ENCODE data around the gene KRTAP19-8.

Gene KRTAP19-8, protein sequence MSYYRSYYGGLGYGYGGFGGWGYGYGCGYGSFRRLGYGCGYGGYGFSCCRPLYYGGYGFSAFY

DNA sequence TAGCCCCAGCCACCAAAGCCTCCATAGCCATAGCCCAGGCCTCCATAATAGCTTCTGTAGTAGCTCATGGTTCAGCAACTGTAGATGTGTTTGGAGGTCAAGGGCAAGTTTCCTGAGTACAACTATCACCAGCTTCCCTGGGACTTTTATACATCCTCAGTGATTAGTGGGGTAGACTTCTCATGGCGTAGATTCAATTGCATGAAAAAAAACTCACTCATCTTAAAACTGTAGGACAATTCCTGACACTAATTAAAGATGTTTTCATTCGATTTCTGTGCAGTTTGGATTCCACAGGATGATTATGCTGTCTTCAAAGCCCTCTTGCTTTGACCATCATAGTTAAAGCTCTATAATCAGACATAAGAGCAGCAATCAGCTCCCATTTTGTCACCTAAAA, at the start of gene KRTAP19-8:
KRTAP19-8 (minus strand) TSS at position 101 of the 400 bp plus-strand sequence; CDS start at position 68, 33 bp downstream.
- TF ChIP-seq, protein P1, sequence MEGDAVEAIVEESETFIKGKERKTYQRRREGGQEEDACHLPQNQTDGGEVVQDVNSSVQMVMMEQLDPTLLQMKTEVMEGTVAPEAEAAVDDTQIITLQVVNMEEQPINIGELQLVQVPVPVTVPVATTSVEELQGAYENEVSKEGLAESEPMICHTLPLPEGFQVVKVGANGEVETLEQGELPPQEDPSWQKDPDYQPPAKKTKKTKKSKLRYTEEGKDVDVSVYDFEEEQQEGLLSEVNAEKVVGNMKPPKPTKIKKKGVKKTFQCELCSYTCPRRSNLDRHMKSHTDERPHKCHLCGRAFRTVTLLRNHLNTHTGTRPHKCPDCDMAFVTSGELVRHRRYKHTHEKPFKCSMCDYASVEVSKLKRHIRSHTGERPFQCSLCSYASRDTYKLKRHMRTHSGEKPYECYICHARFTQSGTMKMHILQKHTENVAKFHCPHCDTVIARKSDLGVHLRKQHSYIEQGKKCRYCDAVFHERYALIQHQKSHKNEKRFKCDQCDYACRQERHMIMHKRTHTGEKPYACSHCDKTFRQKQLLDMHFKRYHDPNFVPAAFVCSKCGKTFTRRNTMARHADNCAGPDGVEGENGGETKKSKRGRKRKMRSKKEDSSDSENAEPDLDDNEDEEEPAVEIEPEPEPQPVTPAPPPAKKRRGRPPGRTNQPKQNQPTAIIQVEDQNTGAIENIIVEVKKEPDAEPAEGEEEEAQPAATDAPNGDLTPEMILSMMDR (IDR thresholded peaks at IDR 0.05; ENCODE audit: unreplicated experiment in 3 of 3): no peak
- H3K4me3 Mint-ChIP-seq: no peak within 1 kb of the TSS
- H3K27ac Mint-ChIP-seq: no peak within 1 kb of the TSS
- H3K27me3 Mint-ChIP-seq (ENCODE audit: low read depth): peaks cover 4% of the 10 kb centered on the region
- H3K36me3 Mint-ChIP-seq (ENCODE audit: low read depth): no peaks in the 10 kb centered on the region
- peaks cover 7% of the 10 kb centered on the region for H3K4me1 Mint-ChIP-seq
- peaks cover 6% of the 10 kb centered on the region for H3K9me3 Mint-ChIP-seq

DNA sequence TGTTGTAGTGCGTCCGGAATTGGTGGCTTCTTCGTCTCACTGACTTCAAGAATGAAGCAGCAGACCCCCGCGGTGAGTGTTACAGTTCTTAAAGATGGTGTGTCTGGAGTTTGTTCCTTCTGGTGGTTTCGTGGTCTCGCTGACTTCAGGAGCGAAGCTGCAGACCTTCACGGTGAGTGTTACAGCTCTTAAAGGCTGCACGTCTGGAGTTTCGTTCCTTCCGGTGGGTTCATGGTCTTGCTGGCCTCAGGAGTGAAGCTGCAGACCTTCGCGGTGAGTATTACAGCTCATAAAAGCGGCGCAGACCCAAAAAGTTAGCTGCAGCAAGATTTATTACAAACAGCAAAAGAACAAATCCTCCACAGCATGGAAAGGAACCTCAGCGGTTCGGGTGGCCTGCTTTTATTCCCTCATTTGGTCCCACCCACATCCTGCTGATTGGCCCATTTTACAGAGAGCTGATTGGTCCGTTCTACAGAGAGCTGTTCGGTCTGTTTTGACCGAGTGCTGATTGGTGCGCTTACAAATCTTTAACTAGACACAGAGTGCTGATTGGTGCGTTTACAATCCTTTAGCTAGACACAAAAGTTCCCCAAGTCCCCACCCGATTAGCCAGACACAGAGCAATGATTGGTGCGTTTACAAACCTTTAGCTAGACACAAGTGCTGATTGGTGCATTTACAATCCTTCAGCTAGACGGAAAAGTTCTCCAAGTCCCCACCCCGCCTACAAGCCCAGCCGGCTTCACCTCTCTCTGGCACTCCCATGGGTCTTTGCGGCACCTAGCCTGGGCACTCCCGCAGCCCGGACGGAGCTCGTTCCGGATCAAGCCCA, 49.6 kb upstream of the KRTAP19-8 start:
- Mint-ChIP-seq H3K36me3 (ENCODE audit: low read depth) (no peaks in the 10 kb centered on the region), H3K9me3 (peaks cover 6% of the 10 kb centered on the region), H3K27ac (no peak overlapping the region), H3K4me1 (no peaks in the 10 kb centered on the region), H3K4me3 (no peak overlapping the region), H3K27me3 (ENCODE audit: low read depth) (peaks cover 1% of the 10 kb centered on the region)
- TF ChIP-seq, protein P1 (IDR thresholded peaks at IDR 0.05; ENCODE audit: unreplicated experiment in 3 of 3): no peak

DNA sequence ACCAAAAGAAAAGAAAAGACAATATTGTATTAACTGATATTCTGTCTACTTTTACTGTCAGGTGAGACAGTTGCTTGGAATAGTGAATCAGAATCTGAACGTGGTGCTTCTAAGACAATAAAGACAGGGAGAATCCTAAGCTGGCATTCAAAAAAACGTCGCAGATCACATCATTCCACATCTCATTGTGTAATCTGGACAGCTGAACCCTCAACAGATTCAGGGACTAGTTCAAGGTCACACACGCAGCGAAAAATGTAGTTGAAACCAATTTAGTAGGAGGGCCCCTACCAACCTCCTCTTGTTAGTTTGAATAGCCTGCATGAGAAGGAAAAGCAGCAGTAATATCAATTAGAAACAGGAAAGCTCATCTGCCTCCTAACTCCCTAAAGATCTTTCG, 46.4 kb upstream of the KRTAP19-8 start:
- TF ChIP-seq, protein P1 (IDR thresholded peaks at IDR 0.05; ENCODE audit: unreplicated experiment in 3 of 3): no peak
- Mint-ChIP-seq H3K27ac (no peak overlapping the region), H3K4me1 (no peaks in the 10 kb centered on the region), H3K4me3 (no peak overlapping the region), H3K9me3 (peaks cover 3% of the 10 kb centered on the region), H3K36me3 (ENCODE audit: low read depth) (no peaks in the 10 kb centered on the region), H3K27me3 (ENCODE audit: low read depth) (peaks cover 9% of the 10 kb centered on the region)

DNA sequence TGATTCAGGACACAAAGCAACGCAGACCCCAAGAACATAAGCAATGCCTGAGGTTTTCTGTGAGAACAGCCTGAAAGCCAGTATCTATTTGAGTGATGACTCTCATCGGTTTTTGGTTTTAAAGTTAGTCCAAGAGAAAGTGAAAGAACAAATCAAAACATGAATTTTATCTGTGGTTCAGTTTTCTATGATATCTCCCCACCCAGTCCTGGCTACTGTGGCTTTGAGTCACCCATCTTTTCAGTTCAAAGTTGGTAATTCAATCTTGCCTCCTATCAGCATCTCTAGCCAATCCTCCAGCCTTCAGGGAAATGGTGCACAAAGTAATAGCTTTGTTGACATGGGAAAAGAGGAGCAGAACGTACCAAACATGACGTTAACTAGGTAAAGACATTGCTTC, 40.5 kb upstream of the KRTAP19-8 start:
- TF ChIP-seq, protein P1 (IDR thresholded peaks at IDR 0.05; ENCODE audit: unreplicated experiment in 3 of 3): no peak
- no peaks in the 10 kb centered on the region for H3K36me3 Mint-ChIP-seq (ENCODE audit: low read depth)
- peaks cover 9% of the 10 kb centered on the region for H3K27me3 Mint-ChIP-seq (ENCODE audit: low read depth)
- no peak overlapping the region for H3K27ac Mint-ChIP-seq
- no peaks in the 10 kb centered on the region for H3K4me1 Mint-ChIP-seq
- no peak overlapping the region for H3K4me3 Mint-ChIP-seq
- no peaks in the 10 kb centered on the region for H3K9me3 Mint-ChIP-seq

DNA sequence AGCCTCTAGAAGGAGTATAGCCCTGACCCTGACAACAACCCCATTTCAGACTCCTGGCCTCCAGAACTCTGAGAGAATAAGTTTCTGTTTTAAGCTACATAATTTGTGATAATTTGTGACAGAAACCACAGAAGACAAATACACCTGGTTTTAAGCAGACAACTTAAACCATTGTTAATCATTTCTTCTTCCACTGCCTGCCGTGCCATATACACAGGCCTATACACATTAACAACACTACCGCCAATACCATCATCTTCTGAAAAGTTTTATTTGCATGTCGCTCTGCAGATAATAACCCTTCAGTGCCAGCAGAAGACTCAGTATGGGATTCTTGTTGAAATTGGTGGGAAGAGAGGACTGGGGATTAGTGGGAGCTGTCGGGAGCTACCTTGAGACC, 39.9 kb upstream of the KRTAP19-8 start:
- Mint-ChIP-seq H3K36me3 (ENCODE audit: low read depth) (no peaks in the 10 kb centered on the region), H3K27ac (no peak overlapping the region), H3K4me3 (no peak overlapping the region), H3K4me1 (no peaks in the 10 kb centered on the region), H3K27me3 (ENCODE audit: low read depth) (peaks cover 9% of the 10 kb centered on the region), H3K9me3 (no peaks in the 10 kb centered on the region)
- TF ChIP-seq, protein P1 (IDR thresholded peaks at IDR 0.05; ENCODE audit: unreplicated experiment in 3 of 3): no peak

DNA sequence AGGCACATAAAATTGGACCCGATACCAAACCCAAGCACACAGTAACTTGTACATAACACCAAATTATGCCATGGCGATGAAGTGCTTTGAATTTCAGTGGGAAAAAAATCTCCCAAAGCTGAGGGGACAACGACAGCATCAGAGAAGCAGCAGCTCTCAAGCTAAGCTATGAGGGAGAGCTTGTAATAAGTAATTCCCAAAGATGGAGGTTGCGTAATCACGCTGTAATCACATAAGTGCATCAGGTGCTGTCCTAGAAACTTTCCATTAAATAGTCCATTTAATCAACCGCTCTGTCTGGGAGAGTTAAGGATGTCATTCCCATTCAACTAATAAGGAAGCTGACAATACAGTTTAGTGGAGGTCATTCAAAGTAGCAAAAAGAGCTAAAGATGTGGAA, 37.6 kb upstream of the KRTAP19-8 start:
- peaks cover 4% of the 10 kb centered on the region for H3K9me3 Mint-ChIP-seq
- H3K4me3 Mint-ChIP-seq: no peak overlapping the region
- no peaks in the 10 kb centered on the region for H3K4me1 Mint-ChIP-seq
- TF ChIP-seq, protein P1 (IDR thresholded peaks at IDR 0.05; ENCODE audit: unreplicated experiment in 3 of 3): no peak
- no peak overlapping the region for H3K27ac Mint-ChIP-seq
- H3K36me3 Mint-ChIP-seq (ENCODE audit: low read depth): no peaks in the 10 kb centered on the region
- peaks cover 3% of the 10 kb centered on the region for H3K27me3 Mint-ChIP-seq (ENCODE audit: low read depth)
